HL-60 (cell line): ENCODE results near the gene DRC7.

ENCODE experiments used
- GABPA ChIP-seq: IDR thresholded peaks from 2 replicates; pipeline ENCODE4 v1.6.1; 2012; ENCODE audit warnings: low read depth
- POLR2AphosphoS5 ChIP-seq: IDR thresholded peaks from 2 replicates; pipeline ENCODE4 v1.6.1; 2012; ENCODE audit warnings: low read depth
- TF ChIP-seq, protein P1 (sequence below): IDR thresholded peaks from one replicate; pipeline ENCODE4 v1.5.1; 2011; ENCODE audit warnings: low read length, control low read depth, inconsistent platforms; ENCODE audit not compliant: insufficient read depth
- TF ChIP-seq, protein P2 (sequence below): IDR thresholded peaks from 2 replicates; pipeline ENCODE4 v1.6.1; 2012; ENCODE audit warnings: low read depth; ENCODE audit not compliant: insufficient replicate concordance

DNA sequence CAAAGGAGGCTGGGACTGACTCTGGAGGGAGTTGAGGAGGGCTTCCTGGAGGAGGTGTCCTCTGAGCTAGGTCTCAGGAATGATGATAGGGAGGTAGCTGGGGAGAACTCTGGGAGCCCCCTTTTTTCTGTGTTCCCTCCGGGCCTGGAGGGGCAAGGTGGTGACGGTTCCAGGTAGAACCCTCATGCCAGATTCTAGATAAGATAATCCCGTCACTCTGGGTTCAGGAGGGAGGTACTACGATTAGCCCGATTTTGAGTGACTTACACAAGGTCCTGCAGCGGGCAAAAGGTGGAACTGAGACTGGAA, 45.2 kb upstream of the DRC7 start:
- TF ChIP-seq, protein P1, sequence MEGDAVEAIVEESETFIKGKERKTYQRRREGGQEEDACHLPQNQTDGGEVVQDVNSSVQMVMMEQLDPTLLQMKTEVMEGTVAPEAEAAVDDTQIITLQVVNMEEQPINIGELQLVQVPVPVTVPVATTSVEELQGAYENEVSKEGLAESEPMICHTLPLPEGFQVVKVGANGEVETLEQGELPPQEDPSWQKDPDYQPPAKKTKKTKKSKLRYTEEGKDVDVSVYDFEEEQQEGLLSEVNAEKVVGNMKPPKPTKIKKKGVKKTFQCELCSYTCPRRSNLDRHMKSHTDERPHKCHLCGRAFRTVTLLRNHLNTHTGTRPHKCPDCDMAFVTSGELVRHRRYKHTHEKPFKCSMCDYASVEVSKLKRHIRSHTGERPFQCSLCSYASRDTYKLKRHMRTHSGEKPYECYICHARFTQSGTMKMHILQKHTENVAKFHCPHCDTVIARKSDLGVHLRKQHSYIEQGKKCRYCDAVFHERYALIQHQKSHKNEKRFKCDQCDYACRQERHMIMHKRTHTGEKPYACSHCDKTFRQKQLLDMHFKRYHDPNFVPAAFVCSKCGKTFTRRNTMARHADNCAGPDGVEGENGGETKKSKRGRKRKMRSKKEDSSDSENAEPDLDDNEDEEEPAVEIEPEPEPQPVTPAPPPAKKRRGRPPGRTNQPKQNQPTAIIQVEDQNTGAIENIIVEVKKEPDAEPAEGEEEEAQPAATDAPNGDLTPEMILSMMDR, result no peak
- TF ChIP-seq POLR2AphosphoS5 (no peak), GABPA (no peak)
- TF ChIP-seq, protein P2, sequence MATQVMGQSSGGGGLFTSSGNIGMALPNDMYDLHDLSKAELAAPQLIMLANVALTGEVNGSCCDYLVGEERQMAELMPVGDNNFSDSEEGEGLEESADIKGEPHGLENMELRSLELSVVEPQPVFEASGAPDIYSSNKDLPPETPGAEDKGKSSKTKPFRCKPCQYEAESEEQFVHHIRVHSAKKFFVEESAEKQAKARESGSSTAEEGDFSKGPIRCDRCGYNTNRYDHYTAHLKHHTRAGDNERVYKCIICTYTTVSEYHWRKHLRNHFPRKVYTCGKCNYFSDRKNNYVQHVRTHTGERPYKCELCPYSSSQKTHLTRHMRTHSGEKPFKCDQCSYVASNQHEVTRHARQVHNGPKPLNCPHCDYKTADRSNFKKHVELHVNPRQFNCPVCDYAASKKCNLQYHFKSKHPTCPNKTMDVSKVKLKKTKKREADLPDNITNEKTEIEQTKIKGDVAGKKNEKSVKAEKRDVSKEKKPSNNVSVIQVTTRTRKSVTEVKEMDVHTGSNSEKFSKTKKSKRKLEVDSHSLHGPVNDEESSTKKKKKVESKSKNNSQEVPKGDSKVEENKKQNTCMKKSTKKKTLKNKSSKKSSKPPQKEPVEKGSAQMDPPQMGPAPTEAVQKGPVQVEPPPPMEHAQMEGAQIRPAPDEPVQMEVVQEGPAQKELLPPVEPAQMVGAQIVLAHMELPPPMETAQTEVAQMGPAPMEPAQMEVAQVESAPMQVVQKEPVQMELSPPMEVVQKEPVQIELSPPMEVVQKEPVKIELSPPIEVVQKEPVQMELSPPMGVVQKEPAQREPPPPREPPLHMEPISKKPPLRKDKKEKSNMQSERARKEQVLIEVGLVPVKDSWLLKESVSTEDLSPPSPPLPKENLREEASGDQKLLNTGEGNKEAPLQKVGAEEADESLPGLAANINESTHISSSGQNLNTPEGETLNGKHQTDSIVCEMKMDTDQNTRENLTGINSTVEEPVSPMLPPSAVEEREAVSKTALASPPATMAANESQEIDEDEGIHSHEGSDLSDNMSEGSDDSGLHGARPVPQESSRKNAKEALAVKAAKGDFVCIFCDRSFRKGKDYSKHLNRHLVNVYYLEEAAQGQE, result no peak
